ENCODE data around the gene NIM1K. TPM values are rescaled to one million over a fixed set of nuclear protein-coding genes. Genes with fewer than 3 reads are reported as not detected.

Gene NIM1K
- total and polyA plus RNA-seq, 2 donors (not counting 3 experiments of a cell fraction or from before 2014, with no cell fraction given), result 0.04 to 0.49 TPM

DNA sequence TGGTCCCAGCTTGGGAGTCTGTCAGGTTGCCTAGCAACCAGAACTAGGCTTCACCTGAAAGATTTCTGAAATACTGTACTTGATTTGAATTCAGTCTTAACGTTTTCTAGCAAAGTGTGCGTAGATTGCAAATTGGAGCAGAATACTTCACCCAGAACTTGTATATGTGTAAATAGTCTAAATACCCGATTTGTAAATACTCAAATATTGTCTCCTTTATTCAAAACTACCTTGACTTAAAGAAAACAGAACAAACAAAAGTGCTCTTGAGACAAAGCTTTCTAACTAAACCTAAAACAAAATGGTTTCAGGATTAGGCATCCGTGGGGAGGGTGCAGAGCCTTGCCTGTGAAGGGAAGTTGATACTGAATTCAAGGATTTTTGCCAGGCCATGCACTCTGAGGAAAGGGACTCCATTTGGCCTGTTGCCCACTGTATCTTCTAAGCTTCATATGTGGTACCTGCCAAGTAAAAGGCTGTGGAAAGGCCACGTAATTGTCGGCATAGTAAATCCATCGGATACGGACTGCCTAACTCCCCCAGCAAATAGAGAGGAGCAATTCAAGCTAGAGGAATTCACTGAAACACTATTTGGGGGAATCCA lies 121.9 kb downstream of the NIM1K start:
- Histone ChIP-seq H3K4me3 (replicated peaks in 1 of 3; ENCODE audit: insufficient read depth in 1 of 3, low read depth in 1 of 3, low read length in 3 of 3) (peak overlapping the region in 1 of 3 experiments; percentile 5), H3K9me3 (replicated peaks; ENCODE audit: control insufficient read depth, insufficient read depth, low read length) (no peaks in the 10 kb centered on the region), H3K4me2 (ENCODE audit: insufficient read depth, low read length) (peak overlapping the region; percentile 33), H2AFZ (ENCODE audit: low read depth, low read length) (peak overlapping the region; percentile 12), H3K27ac (ENCODE audit: insufficient read depth, low read depth, low read length) (peak overlapping the region; percentile 43), H4K20me1 (replicated peaks; ENCODE audit: control insufficient read depth, extremely low read depth, insufficient read depth, low read length) (peaks cover 6% of the 10 kb centered on the region), H3K9ac (replicated peaks; ENCODE audit: extremely low read depth, insufficient read depth, low read length) (no peak overlapping the region), H3K79me2 (ENCODE audit: control insufficient read depth, insufficient read depth, low read length) (peaks cover 43% of the 10 kb centered on the region), H3K27me3 (ENCODE audit: control insufficient read depth in 2 of 2, insufficient read depth in 2 of 2, low read length in 2 of 2) (no peaks in the 10 kb centered on the region), H3K9me1 (replicated peaks; ENCODE audit: control insufficient read depth, extremely low read depth, insufficient read depth, low read length) (no peaks in the 10 kb centered on the region), H3K4me1 (ENCODE audit: control insufficient read depth, extremely low read depth, insufficient read depth, low read length) (peaks cover 35% of the 10 kb centered on the region), H3K36me3 (ENCODE audit: control insufficient read depth in 2 of 2, extremely low read depth in 1 of 2, insufficient read depth in 2 of 2, low read length in 2 of 2) (no peaks in the 10 kb centered on the region)
- TF ChIP-seq GATA2 (IDR thresholded peaks at IDR 0.05; ENCODE audit: insufficient read depth, insufficient read length, low read depth, low read length) (no peak), CTCF (IDR thresholded peaks at IDR 0.05; ENCODE audit: extremely low read depth in 1 of 2, insufficient read depth in 1 of 2, low read depth in 1 of 2, low read length in 2 of 2) (no peak), JUN (IDR thresholded peaks at IDR 0.05; ENCODE audit: borderline replicate concordance, insufficient read depth, insufficient read length, low read depth) (peak; percentile 1)
- BruUV-seq (replicated peaks), result TSS peak; percentile 96
- DNase-seq (ENCODE audit: low read depth, low spot score) (no peak), FAIRE-seq (no peak)
- ChIA-PET POLR2A (interaction anchor here (0.9 to 2.4 kb wide), 3 partner anchors 18 to 170 kb away, joined by 3 to 12 read pairs (median 4); partner anchors contain the start of gene TMEM267), CTCF (interaction anchor here (0.9 to 3.9 kb wide), 7 partner anchors 11 to 198 kb away, joined by 3 to 28 read pairs (median 3); partner anchors contain the start of genes TMEM267 and ZNF131)
- dilution Hi-C loops (cut with MboI; ENCODE audit: extremely low pct_ligation_motif_present, low sequenced_read_pairs), result no loop called here
- intact Hi-C loops (cut with micrococcal nuclease), result loop anchor here (1.0 to 10.0 kb wide), 8 partner anchors 87 to 1522 kb away; partner anchors contain the start of genes NNT, RIMOC1 and TMEM267

- Histone ChIP-seq H3K27ac (ENCODE audit: insufficient read depth, low read depth, low read length) (no peak overlapping the region), H3K9me3 (replicated peaks; ENCODE audit: control insufficient read depth, insufficient read depth, low read length) (no peaks in the 10 kb centered on the region), H3K9me1 (replicated peaks; ENCODE audit: control insufficient read depth, extremely low read depth, insufficient read depth, low read length) (no peaks in the 10 kb centered on the region), H4K20me1 (replicated peaks; ENCODE audit: control insufficient read depth, extremely low read depth, insufficient read depth, low read length) (peaks cover 4% of the 10 kb centered on the region), H3K4me1 (ENCODE audit: control insufficient read depth, extremely low read depth, insufficient read depth, low read length) (peaks cover 29% of the 10 kb centered on the region), H3K9ac (replicated peaks; ENCODE audit: extremely low read depth, insufficient read depth, low read length) (no peak overlapping the region), H3K36me3 (ENCODE audit: control insufficient read depth in 2 of 2, extremely low read depth in 1 of 2, insufficient read depth in 2 of 2, low read length in 2 of 2) (no peaks in the 10 kb centered on the region), H3K4me3 (replicated peaks in 1 of 3; ENCODE audit: insufficient read depth in 1 of 3, low read depth in 1 of 3, low read length in 3 of 3) (no peak overlapping the region), H3K27me3 (ENCODE audit: control insufficient read depth in 2 of 2, insufficient read depth in 2 of 2, low read length in 2 of 2) (peaks cover 0 to 3% of the 10 kb centered on the region in 2 experiments), H2AFZ (ENCODE audit: low read depth, low read length) (no peak overlapping the region), H3K79me2 (ENCODE audit: control insufficient read depth, insufficient read depth, low read length) (peaks cover 35% of the 10 kb centered on the region), H3K4me2 (ENCODE audit: insufficient read depth, low read length) (no peak overlapping the region)
- CTCF ChIA-PET, result interaction anchor here (3.9 kb wide), 1 partner anchor 75 kb away, joined by 20 read pairs; no protein-coding TSS in a partner anchor
- POLR2A ChIA-PET, result no interaction called here
- no peak for FAIRE-seq
- TF ChIP-seq GATA2 (IDR thresholded peaks at IDR 0.05; ENCODE audit: insufficient read depth, insufficient read length, low read depth, low read length), result no peak
- intact Hi-C loops (cut with micrococcal nuclease) (loop anchor here (5.0 to 10.0 kb wide), 5 partner anchors 87 to 1522 kb away; partner anchors contain the start of genes NNT and RIMOC1), dilution Hi-C loops (cut with MboI; ENCODE audit: extremely low pct_ligation_motif_present, low sequenced_read_pairs) (no loop called here)
- BruUV-seq (replicated peaks), result no TSS peak
- DNase-seq (ENCODE audit: low read depth, low spot score), result no peak
These were observed 122.7 kb downstream of the NIM1K start for GRCh38 chr5:43314724-43315123.
